Suppressor macrophage (primary cell): ENCODE results near the gene NLRC3.
"Not testable (repeated sequence)": the region's sequence is repeated elsewhere in the genome, so short reads cannot be mapped to it uniquely, and the experiment has no call there.

Source experiments
- DNase-seq, 4 experiments: peaks; one replicate each; pipeline ENCODE4 v3.0.0-alpha.2; 2020 to 2022
- total RNA-seq, 17 experiments: gene quantifications; one replicate each; lab custom pipeline; 2026; ENCODE audit warnings: mixed read lengths in 6 of 17, inconsistent platforms in 3 of 17; lab: John Stamatoyannopoulos, UW

NLRC3 gene, protein sequence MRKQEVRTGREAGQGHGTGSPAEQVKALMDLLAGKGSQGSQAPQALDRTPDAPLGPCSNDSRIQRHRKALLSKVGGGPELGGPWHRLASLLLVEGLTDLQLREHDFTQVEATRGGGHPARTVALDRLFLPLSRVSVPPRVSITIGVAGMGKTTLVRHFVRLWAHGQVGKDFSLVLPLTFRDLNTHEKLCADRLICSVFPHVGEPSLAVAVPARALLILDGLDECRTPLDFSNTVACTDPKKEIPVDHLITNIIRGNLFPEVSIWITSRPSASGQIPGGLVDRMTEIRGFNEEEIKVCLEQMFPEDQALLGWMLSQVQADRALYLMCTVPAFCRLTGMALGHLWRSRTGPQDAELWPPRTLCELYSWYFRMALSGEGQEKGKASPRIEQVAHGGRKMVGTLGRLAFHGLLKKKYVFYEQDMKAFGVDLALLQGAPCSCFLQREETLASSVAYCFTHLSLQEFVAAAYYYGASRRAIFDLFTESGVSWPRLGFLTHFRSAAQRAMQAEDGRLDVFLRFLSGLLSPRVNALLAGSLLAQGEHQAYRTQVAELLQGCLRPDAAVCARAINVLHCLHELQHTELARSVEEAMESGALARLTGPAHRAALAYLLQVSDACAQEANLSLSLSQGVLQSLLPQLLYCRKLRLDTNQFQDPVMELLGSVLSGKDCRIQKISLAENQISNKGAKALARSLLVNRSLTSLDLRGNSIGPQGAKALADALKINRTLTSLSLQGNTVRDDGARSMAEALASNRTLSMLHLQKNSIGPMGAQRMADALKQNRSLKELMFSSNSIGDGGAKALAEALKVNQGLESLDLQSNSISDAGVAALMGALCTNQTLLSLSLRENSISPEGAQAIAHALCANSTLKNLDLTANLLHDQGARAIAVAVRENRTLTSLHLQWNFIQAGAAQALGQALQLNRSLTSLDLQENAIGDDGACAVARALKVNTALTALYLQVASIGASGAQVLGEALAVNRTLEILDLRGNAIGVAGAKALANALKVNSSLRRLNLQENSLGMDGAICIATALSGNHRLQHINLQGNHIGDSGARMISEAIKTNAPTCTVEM
- total RNA-seq = 0 to 2.8 (median 0.03) reads per million in 17 experiments

GRCh38 chr16:3577302-3577752, at the start of gene NLRC3:
NLRC3 (minus strand) TSS chr16:3577403; CDS start chr16:3565036, 12,367 bp downstream.
- DNase-seq = no peak

- DNase-seq = peak in 2 of 4 experiments; percentile 64 to 66
Measured at GRCh38 chr16:3625911-3626732, 48.9 kb upstream of the NLRC3 start.

DNA sequence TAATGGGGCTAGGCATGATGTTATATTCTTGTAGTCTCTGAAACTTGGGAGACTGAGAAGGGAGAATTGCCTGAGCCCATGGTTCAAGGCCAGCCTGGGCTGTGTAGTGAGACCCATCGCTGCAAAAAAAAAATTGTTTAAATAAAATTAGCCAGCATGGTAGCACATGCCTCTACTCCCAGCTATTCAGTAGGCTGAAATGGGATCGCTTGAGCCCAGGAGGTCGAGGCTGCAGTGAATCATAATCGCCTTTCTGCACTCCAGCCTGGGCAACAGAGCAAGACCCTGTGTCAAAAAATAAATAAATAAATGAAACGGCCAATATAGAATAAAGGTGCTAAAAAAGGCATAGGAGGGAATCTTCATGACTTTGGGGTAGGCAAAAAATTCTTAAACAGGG, 48.1 kb upstream of the NLRC3 start:
- no peak for DNase-seq

DNA sequence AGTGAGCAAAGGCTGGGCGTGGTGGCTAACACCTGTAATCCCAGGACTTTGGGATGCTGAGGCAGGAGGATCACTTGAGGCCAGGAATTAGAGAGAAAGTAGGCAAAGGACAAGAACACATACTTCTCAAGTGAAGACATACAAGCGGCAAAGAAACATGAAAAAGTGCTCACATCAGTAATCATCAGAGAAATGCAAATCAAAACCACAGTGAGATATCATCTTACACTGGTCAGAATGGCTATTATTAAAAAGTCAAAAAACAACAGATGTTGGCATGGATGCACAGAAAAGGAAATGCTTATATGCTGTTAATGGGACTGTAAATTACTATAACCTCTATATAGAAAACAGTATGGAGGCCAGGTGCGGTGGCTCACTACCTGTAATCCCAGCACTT, 46.4 kb upstream of the NLRC3 start:
- no peak for DNase-seq

DNA sequence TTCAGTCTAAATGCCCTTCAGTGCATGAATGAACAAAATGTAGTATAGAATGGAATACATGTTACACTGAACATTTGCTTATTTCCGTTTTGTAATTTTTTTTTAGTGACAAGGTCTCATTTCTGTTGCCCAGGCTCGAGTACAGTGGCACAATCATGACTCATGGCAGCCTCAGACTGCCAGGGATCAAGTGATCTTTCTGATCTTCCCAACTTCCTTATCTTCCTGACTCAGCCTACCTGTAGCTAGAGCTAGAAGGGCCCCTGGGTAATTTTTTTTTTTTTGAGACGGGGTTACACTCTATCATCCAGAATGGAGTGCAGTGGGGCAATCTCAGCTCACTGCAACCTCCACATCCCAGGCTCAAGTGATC, 41.6 kb upstream of the NLRC3 start:
- DNase-seq = peak; percentile 61 to 74 (median 72)

GRCh38 chr16:3612510-3613466, 35.6 kb upstream of the NLRC3 start:
- no peak for DNase-seq

GRCh38 chr16:3611146-3611975, 34.2 kb upstream of the NLRC3 start, which contains the start of gene SLX4:
SLX4 (minus strand) TSS chr16:3611606; CDS start chr16:3608964, 2,642 bp downstream.
- DNase-seq = peak; percentile 97 to 100 (median 100)

DNA sequence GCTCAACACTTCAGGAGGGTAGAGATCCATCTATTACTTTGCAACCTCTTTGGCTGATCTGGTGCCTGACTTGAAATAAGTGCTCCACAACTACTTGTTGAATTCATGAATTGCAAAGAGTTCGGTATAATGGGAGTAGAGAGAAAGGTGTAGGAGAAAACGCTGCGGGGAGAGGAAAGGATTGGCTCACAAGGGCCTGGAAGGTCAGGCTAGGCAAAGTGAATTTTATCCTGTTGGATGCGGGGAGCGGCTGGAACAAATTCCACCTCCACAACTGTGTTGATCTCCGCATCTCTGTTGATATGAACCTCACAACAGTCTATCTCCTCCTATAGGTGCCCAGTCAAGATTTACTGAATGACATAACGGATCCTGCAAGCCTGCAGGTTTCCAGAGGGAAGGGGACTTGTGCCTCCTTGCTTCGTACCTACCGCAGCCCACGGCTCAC, 33.5 kb upstream of the NLRC3 start:
- peak in 2 of 4 experiments; percentile 12 to 36 for DNase-seq

GRCh38 chr16:3609895-3610697, 32.9 kb upstream of the NLRC3 start:
- peak; percentile 63 to 74 (median 72) for DNase-seq

- DNase-seq = not testable (repeated sequence)
Measured at GRCh38 chr16:3608976-3609375, 31.8 kb upstream of the NLRC3 start.

- no peak for DNase-seq
Measured at GRCh38 chr16:3608069-3608468, 30.9 kb upstream of the NLRC3 start.

GRCh38 chr16:3607634-3608033, 30.4 kb upstream of the NLRC3 start:
- no peak for DNase-seq

DNA sequence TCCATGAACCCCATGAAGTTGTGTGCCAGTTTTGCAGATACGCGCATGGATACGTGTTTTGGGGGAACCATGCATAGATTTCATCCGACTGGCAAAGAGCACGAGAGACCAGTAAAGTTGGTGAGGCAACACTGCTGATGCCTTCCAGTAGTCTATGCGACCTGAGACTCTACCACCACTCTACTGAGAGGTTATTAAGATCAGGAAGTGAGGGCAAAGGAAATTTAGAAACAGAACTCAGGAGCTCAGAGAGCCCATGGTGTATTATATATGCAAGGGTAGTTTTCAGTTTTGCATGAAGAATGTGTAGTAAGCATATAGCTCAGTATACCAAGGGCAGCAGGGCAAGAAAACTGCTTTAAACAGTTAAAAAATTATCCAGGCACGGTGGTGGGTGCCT, 30.0 kb upstream of the NLRC3 start:
- DNase-seq = no peak

GRCh38 chr16:3606441-3606840, 29.2 kb upstream of the NLRC3 start:
- no peak for DNase-seq

- no peak for DNase-seq
Measured at GRCh38 chr16:3602320-3602653, 25.1 kb upstream of the NLRC3 start.

- DNase-seq = no peak
Measured at GRCh38 chr16:3601614-3602319, 24.6 kb upstream of the NLRC3 start.

DNA sequence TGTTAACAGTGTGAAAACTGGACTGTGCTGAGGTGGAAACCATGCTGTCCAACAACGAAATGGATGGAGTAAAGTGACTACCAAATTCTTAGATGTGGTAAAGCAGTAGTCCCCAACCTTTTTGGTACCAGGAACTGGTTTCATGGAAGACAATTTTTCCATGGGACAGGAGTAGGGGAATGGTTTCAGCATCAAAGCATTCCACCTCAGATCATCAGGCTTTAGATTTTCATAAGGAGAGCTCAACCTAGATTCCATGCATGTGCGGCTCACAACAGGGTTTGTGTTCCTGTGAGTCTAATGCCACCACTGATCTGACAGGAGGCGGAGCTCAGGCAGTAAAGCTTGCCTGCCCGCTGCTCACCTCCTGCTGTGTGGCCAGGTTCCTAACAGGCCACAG, 22.7 kb upstream of the NLRC3 start:
- DNase-seq = no peak

GRCh38 chr16:3599121-3599520, 21.9 kb upstream of the NLRC3 start:
- DNase-seq = no peak
